ENCODE data around the gene ITGB2. TPM values are rescaled to one million over a fixed set of nuclear protein-coding genes. Genes with fewer than 3 reads are reported as not detected.
A peak's percentile ranks its signal among the peaks of the same experiment; 100 is the strongest.

ITGB2 gene
- total RNA-seq, 2 donors from 2014 or later: 240 to 302 TPM

GRCh38 chr21:44898851-44899767 lies 21.6 kb downstream of the ITGB2 start:
- H3K27me3 Mint-ChIP-seq: no peaks in the 10 kb centered on the region
- H3K9me3 Mint-ChIP-seq: no peaks in the 10 kb centered on the region
- H3K4me1 Mint-ChIP-seq: peaks cover 6% of the 10 kb centered on the region
- H3K27ac Mint-ChIP-seq: peak overlapping the region; percentile 36
- no peak overlapping the region for H3K4me3 Mint-ChIP-seq
- ATAC-seq (replicated peaks): no peak
- peaks cover 82% of the 10 kb centered on the region for H3K36me3 Mint-ChIP-seq (ENCODE audit: low read depth)

GRCh38 chr21:44898011-44898488 lies 22.6 kb downstream of the ITGB2 start:
- Mint-ChIP-seq H3K4me3 (no peak overlapping the region), H3K4me1 (peaks cover 11% of the 10 kb centered on the region), H3K27ac (peak overlapping the region; percentile 36), H3K36me3 (ENCODE audit: low read depth) (peaks cover 82% of the 10 kb centered on the region), H3K27me3 (no peaks in the 10 kb centered on the region), H3K9me3 (no peaks in the 10 kb centered on the region)
- no peak for ATAC-seq (replicated peaks)

GRCh38 chr21:44897326-44898010 lies 23.2 kb downstream of the ITGB2 start:
- no peak overlapping the region for H3K27ac Mint-ChIP-seq
- H3K36me3 Mint-ChIP-seq (ENCODE audit: low read depth): peaks cover 82% of the 10 kb centered on the region
- H3K9me3 Mint-ChIP-seq: no peaks in the 10 kb centered on the region
- ATAC-seq (replicated peaks): peak; percentile 30
- H3K4me3 Mint-ChIP-seq: no peak overlapping the region
- no peaks in the 10 kb centered on the region for H3K27me3 Mint-ChIP-seq
- H3K4me1 Mint-ChIP-seq: peaks cover 7% of the 10 kb centered on the region

GRCh38 chr21:44896561-44897286 lies 24.0 kb downstream of the ITGB2 start:
- Mint-ChIP-seq H3K27ac (no peak overlapping the region), H3K36me3 (ENCODE audit: low read depth) (peaks cover 82% of the 10 kb centered on the region), H3K4me1 (peaks cover 7% of the 10 kb centered on the region), H3K4me3 (no peak overlapping the region), H3K27me3 (no peaks in the 10 kb centered on the region), H3K9me3 (no peaks in the 10 kb centered on the region)
- ATAC-seq (replicated peaks): no peak

- ATAC-seq (replicated peaks): no peak
- H3K9me3 Mint-ChIP-seq: no peaks in the 10 kb centered on the region
- H3K4me1 Mint-ChIP-seq: peaks cover 7% of the 10 kb centered on the region
- peaks cover 81% of the 10 kb centered on the region for H3K36me3 Mint-ChIP-seq (ENCODE audit: low read depth)
- H3K27me3 Mint-ChIP-seq: no peaks in the 10 kb centered on the region
- H3K4me3 Mint-ChIP-seq: no peak overlapping the region
- no peak overlapping the region for H3K27ac Mint-ChIP-seq
Observed at GRCh38 chr21:44895859-44896258, 24.8 kb downstream of the ITGB2 start.

GRCh38 chr21:44894687-44895302 lies 25.9 kb downstream of the ITGB2 start:
- Mint-ChIP-seq H3K27ac (peak overlapping the region; percentile 68), H3K9me3 (no peaks in the 10 kb centered on the region), H3K4me3 (no peak overlapping the region), H3K27me3 (no peaks in the 10 kb centered on the region), H3K36me3 (ENCODE audit: low read depth) (peaks cover 80% of the 10 kb centered on the region), H3K4me1 (peaks cover 7% of the 10 kb centered on the region)
- ATAC-seq (replicated peaks): no peak

- peaks cover 76% of the 10 kb centered on the region for H3K36me3 Mint-ChIP-seq (ENCODE audit: low read depth)
- H3K27me3 Mint-ChIP-seq: no peaks in the 10 kb centered on the region
- H3K4me3 Mint-ChIP-seq: no peak overlapping the region
- H3K27ac Mint-ChIP-seq: peak overlapping the region; percentile 68
- ATAC-seq (replicated peaks): no peak
- H3K9me3 Mint-ChIP-seq: no peaks in the 10 kb centered on the region
- H3K4me1 Mint-ChIP-seq: peaks cover 7% of the 10 kb centered on the region
Observed at GRCh38 chr21:44893948-44894656, 26.6 kb downstream of the ITGB2 start.

- peak overlapping the region; percentile 68 for H3K27ac Mint-ChIP-seq
- no peaks in the 10 kb centered on the region for H3K9me3 Mint-ChIP-seq
- no peak for ATAC-seq (replicated peaks)
Observed at GRCh38 chr21:44893278-44893556, 27.5 kb downstream of the ITGB2 start.

GRCh38 chr21:44892536-44893277 lies 28.0 kb downstream of the ITGB2 start:
- Mint-ChIP-seq H3K27ac (peak overlapping the region; percentile 68), H3K27me3 (no peaks in the 10 kb centered on the region), H3K4me1 (peaks cover 7% of the 10 kb centered on the region), H3K36me3 (ENCODE audit: low read depth) (peaks cover 65% of the 10 kb centered on the region), H3K9me3 (no peaks in the 10 kb centered on the region), H3K4me3 (no peak overlapping the region)
- ATAC-seq (replicated peaks): peak; percentile 84

More at GRCh38 chr21:44893278-44893556, 27.5 kb downstream of the ITGB2 start:
- Mint-ChIP-seq H3K36me3 (ENCODE audit: low read depth) (peaks cover 69% of the 10 kb centered on the region), H3K27me3 (no peaks in the 10 kb centered on the region), H3K4me1 (peaks cover 7% of the 10 kb centered on the region), H3K4me3 (no peak overlapping the region)

GRCh38 chr21:44892095-44892494 lies 28.6 kb downstream of the ITGB2 start:
- Mint-ChIP-seq H3K27ac (peak overlapping the region; percentile 68), H3K27me3 (no peaks in the 10 kb centered on the region), H3K4me1 (peaks cover 7% of the 10 kb centered on the region), H3K4me3 (no peak overlapping the region), H3K36me3 (ENCODE audit: low read depth) (peaks cover 69% of the 10 kb centered on the region), H3K9me3 (no peaks in the 10 kb centered on the region)
- no peak for ATAC-seq (replicated peaks)

GRCh38 chr21:44891631-44892031 lies 29.1 kb downstream of the ITGB2 start:
- H3K36me3 Mint-ChIP-seq (ENCODE audit: low read depth): peaks cover 73% of the 10 kb centered on the region
- H3K4me1 Mint-ChIP-seq: peaks cover 7% of the 10 kb centered on the region

GRCh38 chr21:44890961-44891541 lies 29.6 kb downstream of the ITGB2 start:
- no peaks in the 10 kb centered on the region for H3K9me3 Mint-ChIP-seq
- H3K27ac Mint-ChIP-seq: no peak overlapping the region
- no peak overlapping the region for H3K4me3 Mint-ChIP-seq
- no peak for ATAC-seq (replicated peaks)
- H3K27me3 Mint-ChIP-seq: no peaks in the 10 kb centered on the region
- peaks cover 7% of the 10 kb centered on the region for H3K4me1 Mint-ChIP-seq
- H3K36me3 Mint-ChIP-seq (ENCODE audit: low read depth): peaks cover 73% of the 10 kb centered on the region

More at GRCh38 chr21:44891631-44892031, 29.1 kb downstream of the ITGB2 start:
- no peak overlapping the region for H3K4me3 Mint-ChIP-seq
- no peaks in the 10 kb centered on the region for H3K27me3 Mint-ChIP-seq
- H3K9me3 Mint-ChIP-seq: no peaks in the 10 kb centered on the region
- H3K27ac Mint-ChIP-seq: no peak overlapping the region
- no peak for ATAC-seq (replicated peaks)
